ENCODE measurements around the gene GLI2. TPM values are rescaled to one million over a fixed set of nuclear protein-coding genes. Genes with fewer than 3 reads are reported as not detected.

GLI2 gene
- total and polyA plus RNA-seq, 2 of the 8 experiments (the other 6 are each of a cell fraction or from before 2014, with no cell fraction given): 18.4 to 46.9 TPM

GRCh38 chr2:120738117-120738516, 2.4 kb downstream of the GLI2 start (continued):
- TF ChIP-seq CHD7 (IDR thresholded peaks at IDR 0.05; ENCODE audit: insufficient replicate concordance, low read length) (peak; percentile 32), RNF2 (IDR thresholded peaks at IDR 0.05; ENCODE audit: borderline replicate concordance, low read depth, low read length, missing control alignments, poor library complexity, severe bottlenecking) (no peak), SP1 (IDR thresholded peaks at IDR 0.05; ENCODE audit: low read depth, low read length) (0 out of 2 replicates have a peak, but pooled peaks have one; percentile 35)

Data from H1 (cell line).